GM18870 (cell line): ENCODE data around the gene IL1RAP.
"Not testable (repeated sequence)": the region's sequence is repeated elsewhere in the genome, so short reads cannot be mapped to it uniquely, and the experiment has no call there.

Experiments used
- ATAC-seq: cut with Tn5 transposase; IDR thresholded peaks from one replicate; pipeline ENCODE4 v1.9.1; 2021; ENCODE audit warnings: moderate library complexity; ENCODE audit not compliant: unreplicated experiment

IL1RAP gene

GRCh38 chr3:190513409-190514370, at the start of gene IL1RAP:
Gene IL1RAP (plus strand): TSS chr3:190514085. CDS start chr3:190564290, 50,205 bp downstream.
- ATAC-seq, result peak; percentile 90

GRCh38 chr3:190467922-190468321, 46.0 kb upstream of the IL1RAP start:
- ATAC-seq, result no peak

- not testable (repeated sequence) for ATAC-seq
Measured at GRCh38 chr3:190473261-190473660, 40.6 kb upstream of the IL1RAP start.

- ATAC-seq, result no peak
Measured at GRCh38 chr3:190481779-190482178, 32.1 kb upstream of the IL1RAP start.

- no peak for ATAC-seq
Measured at GRCh38 chr3:190485830-190486532, 27.9 kb upstream of the IL1RAP start.

- ATAC-seq, result no peak
Measured at GRCh38 chr3:190486533-190486864, 27.4 kb upstream of the IL1RAP start.

- no peak for ATAC-seq
Measured at GRCh38 chr3:190486908-190487607, 26.8 kb upstream of the IL1RAP start.

- no peak for ATAC-seq
Measured at GRCh38 chr3:190491533-190492054, 22.3 kb upstream of the IL1RAP start.

- ATAC-seq, result no peak
Measured at GRCh38 chr3:190492129-190492528, 21.8 kb upstream of the IL1RAP start.

GRCh38 chr3:190492966-190493365, 20.9 kb upstream of the IL1RAP start:
- no peak for ATAC-seq

GRCh38 chr3:190494907-190495306, 19.0 kb upstream of the IL1RAP start:
- no peak for ATAC-seq

- no peak for ATAC-seq
Measured at GRCh38 chr3:190495354-190495753, 18.5 kb upstream of the IL1RAP start.

GRCh38 chr3:190495796-190496195, 18.1 kb upstream of the IL1RAP start:
- ATAC-seq, result no peak

GRCh38 chr3:190496859-190497258, 17.0 kb upstream of the IL1RAP start:
- ATAC-seq, result no peak

GRCh38 chr3:190497811-190498210, 16.1 kb upstream of the IL1RAP start:
- ATAC-seq, result no peak

- ATAC-seq, result no peak
Measured at GRCh38 chr3:190498293-190498692, 15.6 kb upstream of the IL1RAP start.

- no peak for ATAC-seq
Measured at GRCh38 chr3:190499122-190499521, 14.8 kb upstream of the IL1RAP start.

GRCh38 chr3:190502946-190503345, 10.9 kb upstream of the IL1RAP start:
- no peak for ATAC-seq

GRCh38 chr3:190504354-190505125, 9.3 kb upstream of the IL1RAP start:
- ATAC-seq, result no peak

GRCh38 chr3:190505381-190506003, 8.4 kb upstream of the IL1RAP start:
- ATAC-seq, result no peak
